Measurements from ENCODE around the gene XCR1. TPM values are rescaled to one million over a fixed set of nuclear protein-coding genes. Genes with fewer than 3 reads are reported as not detected.
"Not testable (repeated sequence)": the region's sequence is repeated elsewhere in the genome, so short reads cannot be mapped to it uniquely, and the experiment has no call there.

The XCR1 gene
- total RNA-seq, 2 experiments from 2014 or later: not detected

DNA sequence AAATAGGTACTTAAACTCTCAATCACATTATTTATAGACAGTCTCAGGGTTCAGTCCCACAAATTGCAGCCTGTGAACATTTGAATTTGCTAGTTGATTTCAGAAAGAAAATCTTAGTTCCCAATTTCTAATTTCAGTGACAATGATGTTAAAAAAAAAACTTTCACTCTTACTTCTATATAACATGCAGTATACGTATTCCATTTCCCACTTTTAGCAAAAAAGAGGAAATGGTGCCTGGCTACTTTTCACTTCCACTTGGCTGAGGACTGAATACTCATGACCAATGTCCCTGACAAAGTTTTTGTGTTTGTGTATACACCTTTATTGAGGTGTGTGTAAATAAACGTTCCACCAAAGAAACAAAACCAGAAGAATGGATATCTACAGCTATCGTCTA, 32.1 kb upstream of the XCR1 start:
- DNase-seq: no peak
- intact Hi-C loops (cut with micrococcal nuclease): no loop called here
- H3K27me3 Mint-ChIP-seq: peaks cover 28% of the 10 kb centered on the region
- H3K9me3 Mint-ChIP-seq: no peaks in the 10 kb centered on the region
- H3K4me1 Mint-ChIP-seq (ENCODE audit: low read depth): peaks cover 4% of the 10 kb centered on the region
- no peaks in the 10 kb centered on the region for H3K36me3 Mint-ChIP-seq (ENCODE audit: low read depth)
- ChIA-PET CTCF (interaction anchor here (1.1 to 1.3 kb wide), 3 partner anchors 19 to 121 kb away, joined by 3 read pairs; no protein-coding TSS in a partner anchor), POLR2A (no interaction called here)
- H3K4me3 Mint-ChIP-seq: no peak overlapping the region
- no peak for TF ChIP-seq CTCF (IDR thresholded peaks at IDR 0.05)
- H3K27ac Mint-ChIP-seq: no peak overlapping the region
- no peak for ATAC-seq

GRCh38 chr3:46058981-46059380, 31.7 kb upstream of the XCR1 start:
- H3K27ac Mint-ChIP-seq: no peak overlapping the region
- ChIA-PET CTCF (interaction anchor here (1.1 to 1.3 kb wide), 3 partner anchors 19 to 120 kb away, joined by 3 read pairs; no protein-coding TSS in a partner anchor), POLR2A (no interaction called here)
- H3K36me3 Mint-ChIP-seq (ENCODE audit: low read depth): no peaks in the 10 kb centered on the region
- no peaks in the 10 kb centered on the region for H3K4me1 Mint-ChIP-seq (ENCODE audit: low read depth)
- H3K27me3 Mint-ChIP-seq: peaks cover 28% of the 10 kb centered on the region
- no peak overlapping the region for H3K4me3 Mint-ChIP-seq
- no peak for DNase-seq
- no peaks in the 10 kb centered on the region for H3K9me3 Mint-ChIP-seq
- no peak for ATAC-seq
- intact Hi-C loops (cut with micrococcal nuclease): no loop called here
- TF ChIP-seq CTCF (IDR thresholded peaks at IDR 0.05): no peak

DNA sequence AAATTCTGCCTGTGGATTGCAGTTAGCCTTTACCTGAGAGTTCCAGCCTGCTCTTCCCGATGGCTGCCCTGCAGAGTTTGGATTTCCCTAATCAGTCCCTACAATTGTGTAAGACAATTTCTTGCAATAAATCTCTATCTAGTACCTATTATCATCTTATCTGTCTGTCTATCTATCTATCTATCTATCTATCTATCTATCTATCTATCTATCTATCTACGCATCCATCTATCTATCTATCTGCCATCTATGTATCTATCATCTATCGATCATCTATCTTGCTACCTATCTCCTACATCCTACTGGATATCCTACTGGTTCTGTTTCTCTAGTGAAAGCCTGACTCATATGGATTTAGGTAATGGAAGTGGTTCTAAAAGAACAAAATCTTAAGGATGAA, 30.4 kb upstream of the XCR1 start:
- Mint-ChIP-seq H3K36me3 (ENCODE audit: low read depth) (no peaks in the 10 kb centered on the region), H3K27me3 (peaks cover 30% of the 10 kb centered on the region), H3K4me1 (ENCODE audit: low read depth) (no peaks in the 10 kb centered on the region), H3K4me3 (no peak overlapping the region), H3K27ac (no peak overlapping the region), H3K9me3 (no peaks in the 10 kb centered on the region)
- ChIA-PET POLR2A (no interaction called here), CTCF (interaction anchor here (1.3 kb wide), 1 partner anchor 19 kb away, joined by 4 read pairs; no protein-coding TSS in a partner anchor)
- ATAC-seq (no peak), DNase-seq (no peak)
- intact Hi-C loops (cut with micrococcal nuclease): no loop called here
- TF ChIP-seq CTCF (IDR thresholded peaks at IDR 0.05): no peak

DNA sequence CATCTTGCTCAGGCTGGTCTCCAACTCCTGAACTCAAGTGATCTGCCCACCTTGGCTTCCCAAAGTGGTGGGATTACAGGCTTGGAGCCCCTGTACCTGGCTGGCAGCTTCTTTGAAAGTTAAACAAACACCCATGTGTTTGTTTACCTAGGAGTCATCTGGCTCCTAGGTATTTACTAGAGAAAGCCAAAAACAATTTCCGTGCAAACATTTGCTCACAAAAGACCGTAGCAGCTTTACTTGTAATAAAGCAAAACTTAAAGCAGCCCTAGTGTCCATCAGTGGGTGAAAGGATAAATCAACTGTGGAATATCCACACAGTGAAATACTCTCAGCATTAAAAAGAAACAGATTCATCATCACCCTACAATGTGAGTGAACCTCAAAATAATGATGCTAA, 29.4 kb upstream of the XCR1 start:
- H3K27ac Mint-ChIP-seq: no peak overlapping the region
- H3K27me3 Mint-ChIP-seq: peaks cover 26% of the 10 kb centered on the region
- H3K4me1 Mint-ChIP-seq (ENCODE audit: low read depth): no peaks in the 10 kb centered on the region
- no peak for ATAC-seq
- no peak overlapping the region for H3K4me3 Mint-ChIP-seq
- intact Hi-C loops (cut with micrococcal nuclease): no loop called here
- CTCF ChIA-PET: interaction anchor here (1.3 to 1.6 kb wide), 2 partner anchors 20 to 22 kb away, joined by 4 to 5 read pairs; no protein-coding TSS in a partner anchor
- POLR2A ChIA-PET: no interaction called here
- DNase-seq: no peak
- no peak for TF ChIP-seq CTCF (IDR thresholded peaks at IDR 0.05)
- H3K9me3 Mint-ChIP-seq: no peaks in the 10 kb centered on the region
- H3K36me3 Mint-ChIP-seq (ENCODE audit: low read depth): no peaks in the 10 kb centered on the region

DNA sequence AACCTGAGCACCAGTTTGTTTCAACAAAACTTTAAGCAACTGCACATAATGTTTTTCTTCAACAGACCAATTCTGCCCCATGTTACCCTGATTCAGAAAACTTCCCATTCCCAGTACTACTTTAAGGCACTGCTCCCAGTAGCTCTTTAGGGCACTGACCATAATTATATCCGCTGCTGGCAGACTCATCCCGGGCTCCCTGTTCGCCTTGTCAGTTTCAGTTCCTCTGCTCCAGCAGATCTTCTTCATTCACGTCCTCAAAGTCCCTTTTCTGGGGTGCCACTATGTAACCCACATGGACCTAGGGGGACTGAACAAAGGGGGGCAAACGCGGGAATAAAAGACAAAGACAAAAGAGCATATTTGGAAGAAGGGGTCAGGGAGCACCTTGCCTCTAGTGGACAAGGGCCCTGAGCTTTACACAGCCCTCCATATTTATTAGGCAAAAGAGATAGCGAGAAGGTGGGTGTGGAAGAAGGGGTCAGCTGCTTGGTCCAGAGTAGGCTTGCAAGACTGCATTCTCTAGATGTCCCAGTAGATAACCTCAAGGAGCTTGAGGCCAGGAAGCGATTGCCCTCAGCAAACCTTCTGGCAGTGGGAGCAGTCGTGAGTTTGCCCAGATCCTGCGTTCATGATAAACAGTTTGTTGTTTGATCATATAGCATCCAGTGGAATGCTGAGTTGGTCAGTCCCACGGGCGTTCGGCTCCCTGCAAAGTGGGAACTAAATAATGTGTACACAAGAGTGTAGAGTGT, 26.7 kb upstream of the XCR1 start:
- H3K36me3 Mint-ChIP-seq (ENCODE audit: low read depth); H3K4me3 Mint-ChIP-seq; POLR2A ChIA-PET; H3K9me3 Mint-ChIP-seq; H3K4me1 Mint-ChIP-seq (ENCODE audit: low read depth); H3K27ac Mint-ChIP-seq; ATAC-seq; intact Hi-C loops (cut with micrococcal nuclease); DNase-seq: not testable (repeated sequence)
- CTCF ChIA-PET: interaction anchor here (1.7 kb wide), 1 partner anchor 25 kb away, joined by 7 read pairs; no protein-coding TSS in a partner anchor
- H3K27me3 Mint-ChIP-seq: peaks cover 12% of the 10 kb centered on the region

DNA sequence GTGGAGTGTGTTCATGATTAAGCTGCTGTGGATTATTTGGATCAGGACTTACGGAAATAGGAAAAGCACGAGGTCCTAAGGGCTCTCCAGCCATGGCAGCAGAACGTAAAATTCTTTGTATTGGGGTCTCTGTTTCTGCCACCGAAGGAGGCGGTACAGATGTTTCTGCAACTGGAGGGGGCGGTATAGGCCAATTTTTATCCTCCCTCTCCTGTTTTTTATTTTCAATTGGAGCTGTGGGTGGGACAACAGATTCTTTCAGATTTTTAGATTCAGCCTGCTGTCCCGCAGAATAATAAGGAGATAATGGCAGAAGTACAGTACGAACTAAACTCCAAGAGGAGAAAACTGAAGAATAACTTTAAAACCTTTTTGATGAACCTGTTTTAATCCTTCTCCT, 26.0 kb upstream of the XCR1 start:
- POLR2A ChIA-PET; ATAC-seq; intact Hi-C loops (cut with micrococcal nuclease); H3K4me3 Mint-ChIP-seq; DNase-seq; H3K27ac Mint-ChIP-seq; H3K36me3 Mint-ChIP-seq (ENCODE audit: low read depth); H3K9me3 Mint-ChIP-seq; H3K4me1 Mint-ChIP-seq (ENCODE audit: low read depth): not testable (repeated sequence)
- CTCF ChIA-PET: interaction anchor here (1.7 kb wide), 1 partner anchor 26 kb away, joined by 7 read pairs; no protein-coding TSS in a partner anchor
- H3K27me3 Mint-ChIP-seq: peaks cover 11% of the 10 kb centered on the region

Measured in activated CD8-positive, alpha-beta T cell treated with anti-CD3 and anti-CD28 coated beads for 36 hours (primary cell).